ENCODE data around the gene TMEM198. TPM values are rescaled to one million over a fixed set of nuclear protein-coding genes. Genes with fewer than 3 reads are reported as not detected.
A peak's percentile ranks its signal among the peaks of the same experiment; 100 is the strongest.

The TMEM198 gene
- total RNA-seq, 1 donor from 2014 or later = 2.2 TPM

GRCh38 chr2:219575566-219576504, 32.0 kb downstream of the TMEM198 start:
- no peak for DNase-seq (ENCODE audit: low read depth)

- DNase-seq (ENCODE audit: low read depth) = peak; percentile 47
Observed at GRCh38 chr2:219576505-219577388, 32.9 kb downstream of the TMEM198 start.

GRCh38 chr2:219578811-219579613, 35.2 kb downstream of the TMEM198 start:
- peak; percentile 13 for DNase-seq (ENCODE audit: low read depth)

GRCh38 chr2:219581346-219581745, 37.5 kb downstream of the TMEM198 start:
- DNase-seq (ENCODE audit: low read depth) = no peak

GRCh38 chr2:219591091-219591490, 47.3 kb downstream of the TMEM198 start:
- DNase-seq (ENCODE audit: low read depth) = no peak

- DNase-seq (ENCODE audit: low read depth) = peak; percentile 13
Observed at GRCh38 chr2:219592736-219593135, 48.9 kb downstream of the TMEM198 start.

GRCh38 chr2:219593154-219593553, 49.3 kb downstream of the TMEM198 start:
- no peak for DNase-seq (ENCODE audit: low read depth)

GRCh38 chr2:219595256-219595655, 51.4 kb downstream of the TMEM198 start:
- DNase-seq (ENCODE audit: low read depth) = peak; percentile 13

GRCh38 chr2:219596954-219597551, 53.2 kb downstream of the TMEM198 start:
- peak; percentile 63 for DNase-seq (ENCODE audit: low read depth)

- DNase-seq (ENCODE audit: low read depth) = peak; percentile 94
Observed at GRCh38 chr2:219597552-219598307, 53.9 kb downstream of the TMEM198 start, which contains the start of gene STK11IP. STK11IP (plus strand) TSS chr2:219597857; CDS start chr2:219598120, 263 bp downstream.

- DNase-seq (ENCODE audit: low read depth) = peak; percentile 25
Observed at GRCh38 chr2:219598308-219599078, 54.7 kb downstream of the TMEM198 start.

Other genes with a start within 250 kb of the TMEM198 start
- 0.35 and 0.52 TPM in 2 replicates for gene PTPRN, start 234.6 kb upstream of the TMEM198 start, total RNA-seq
- not detected in 2 replicates for gene RESP18, start 211.3 kb upstream of the TMEM198 start, total RNA-seq
- 53.1 and 61.0 TPM in 2 replicates for gene DNPEP, start 156.1 kb upstream of the TMEM198 start, total RNA-seq
- 0.30 and 0.69 TPM in 2 replicates for gene DES, start 125.7 kb upstream of the TMEM198 start, total RNA-seq
- 2.3 and 10.8 TPM in 2 replicates for gene SPEG, start 109.2 kb upstream of the TMEM198 start, total RNA-seq
- gene GMPPA, start 45.1 kb upstream of the TMEM198 start, total RNA-seq = 32.0 and 43.2 TPM in 2 replicates
- gene ASIC4, start 29.5 kb upstream of the TMEM198 start, total RNA-seq = not detected in 2 replicates
- 73.8 and 136 TPM in 2 replicates for gene CHPF, start 219 bp upstream of the TMEM198 start, total RNA-seq
- gene OBSL1, start 27.5 kb downstream of the TMEM198 start, total RNA-seq = 20.8 and 145 TPM in 2 replicates
- gene INHA, start 28.3 kb downstream of the TMEM198 start, total RNA-seq = 0.70 TPM in 1 of 2 replicates, not detected in the other
- 12.7 and 18.7 TPM in 2 replicates for gene STK11IP, start 53.8 kb downstream of the TMEM198 start, total RNA-seq
- gene SLC4A3, start 83.6 kb downstream of the TMEM198 start, total RNA-seq = 3.5 and 10.1 TPM in 2 replicates

All from renal cortical epithelial cell (primary cell).